GM21423 (cell line): ENCODE measurements around the gene CBFB.
"Not testable (repeated sequence)": the region's sequence is repeated elsewhere in the genome, so short reads cannot be mapped to it uniquely, and the experiment has no call there.

ENCODE experiments used
- ATAC-seq: cut with Tn5 transposase; IDR thresholded peaks from one replicate; pipeline ENCODE4 v1.9.1; 2021; ENCODE audit warnings: mild to moderate bottlenecking, moderate library complexity; ENCODE audit not compliant: unreplicated experiment

The CBFB gene

DNA sequence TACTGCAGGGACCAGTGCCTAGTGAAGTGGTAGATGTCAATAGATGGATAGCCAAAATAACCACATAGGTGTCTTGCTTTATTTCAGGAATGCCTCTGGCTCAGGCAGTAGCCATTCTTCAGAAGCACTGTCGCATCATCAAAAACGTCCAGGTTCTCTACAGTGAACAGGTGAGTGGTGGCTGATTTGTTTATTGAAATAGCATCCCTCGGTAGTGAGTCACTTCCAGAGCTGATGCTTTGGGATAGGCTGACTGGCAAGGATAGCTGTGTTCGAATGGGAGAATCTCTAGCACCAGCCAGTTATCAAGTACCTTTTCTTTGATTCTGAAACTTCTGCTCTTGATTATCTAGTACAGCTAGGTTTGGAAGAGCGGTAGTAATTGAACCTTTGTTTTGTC, 91.1 kb downstream of the CBFB start:
- ATAC-seq: no peak

- not testable (repeated sequence) for ATAC-seq
Observed at GRCh38 chr16:67122799-67123198, 93.8 kb downstream of the CBFB start.

DNA sequence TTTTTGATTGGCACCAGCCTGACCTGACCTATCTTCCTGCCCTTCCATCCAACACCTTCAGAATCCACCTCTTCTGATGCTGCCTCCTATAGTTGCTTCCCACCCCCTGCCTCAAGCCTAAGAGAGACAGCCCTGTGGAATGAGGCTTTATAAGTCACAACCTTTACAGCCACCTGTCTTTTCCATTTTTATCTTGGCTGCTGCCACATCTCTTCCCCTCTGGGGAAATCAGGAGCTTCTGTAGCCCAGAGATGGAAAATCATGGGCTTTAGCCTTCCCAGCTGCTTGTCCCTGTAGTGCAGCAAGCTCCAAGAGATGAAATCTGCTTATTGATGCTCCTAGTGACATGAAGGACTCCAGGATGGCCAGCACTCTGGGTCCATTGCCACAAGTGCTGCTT, 99.5 kb downstream of the CBFB start:
- no peak for ATAC-seq

GRCh38 chr16:67128887-67129286, 99.9 kb downstream of the CBFB start:
- ATAC-seq: no peak

DNA sequence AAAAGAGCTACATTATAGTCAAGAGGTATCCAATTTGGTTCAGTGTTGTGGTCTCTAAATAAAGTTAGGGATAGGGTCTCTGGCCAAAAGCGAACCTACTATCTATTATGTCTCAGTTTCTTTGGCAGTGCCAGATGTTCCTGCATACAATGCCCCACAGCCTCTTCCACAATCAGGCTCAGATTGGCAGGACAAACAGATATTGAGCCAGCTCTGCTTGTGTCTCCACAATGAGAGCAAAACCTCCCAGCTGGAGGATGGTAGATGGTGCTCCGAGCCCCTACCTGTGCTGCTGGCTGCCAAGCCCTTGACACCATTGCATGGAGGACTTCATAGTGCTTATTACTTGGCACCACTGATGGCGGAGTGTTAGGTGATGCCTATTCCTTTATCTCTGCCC, 100.5 kb downstream of the CBFB start:
- ATAC-seq: no peak

DNA sequence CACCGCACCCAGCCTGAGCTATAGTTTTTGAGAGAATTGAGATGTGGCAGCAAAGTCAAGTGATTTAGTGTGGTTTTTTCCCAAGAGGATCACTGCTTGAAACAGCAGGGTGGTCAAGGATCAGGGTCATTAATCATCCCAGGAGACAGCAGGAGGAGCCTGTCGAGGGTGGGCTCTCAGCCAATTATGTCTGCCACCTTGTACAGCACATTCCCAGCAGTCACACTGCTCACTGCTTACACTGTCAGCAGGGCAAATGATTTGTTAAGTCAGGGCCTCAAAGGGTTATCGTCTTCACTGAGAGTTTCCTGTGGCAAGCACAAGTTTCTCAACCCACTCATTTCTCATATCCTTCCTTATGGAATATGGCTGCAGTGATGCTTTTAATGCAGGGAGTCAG, 108.7 kb downstream of the CBFB start:
- ATAC-seq: no peak

GRCh38 chr16:67141391-67141790, 112.4 kb downstream of the CBFB start:
- no peak for ATAC-seq

DNA sequence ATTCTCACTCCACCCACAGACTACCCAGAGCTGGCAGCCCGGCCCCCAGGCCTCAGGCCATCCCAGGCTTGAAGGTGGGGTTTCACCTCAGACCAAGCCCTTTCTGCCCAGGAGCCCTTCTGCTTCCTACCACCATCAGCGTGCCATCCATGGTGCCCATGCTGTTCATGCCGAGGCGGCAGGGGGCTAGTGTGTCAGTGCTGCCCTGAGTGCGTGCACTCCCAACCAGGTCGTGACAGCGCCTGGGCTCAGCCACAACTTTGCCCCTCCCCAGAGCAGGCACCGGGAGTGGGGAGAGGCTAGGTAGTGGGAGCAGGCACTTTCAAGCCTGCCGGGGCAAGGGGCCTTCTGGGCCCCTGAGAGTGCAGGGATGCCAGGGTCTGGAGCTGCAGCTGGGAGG, 113.4 kb downstream of the CBFB start:
- ATAC-seq: no peak

DNA sequence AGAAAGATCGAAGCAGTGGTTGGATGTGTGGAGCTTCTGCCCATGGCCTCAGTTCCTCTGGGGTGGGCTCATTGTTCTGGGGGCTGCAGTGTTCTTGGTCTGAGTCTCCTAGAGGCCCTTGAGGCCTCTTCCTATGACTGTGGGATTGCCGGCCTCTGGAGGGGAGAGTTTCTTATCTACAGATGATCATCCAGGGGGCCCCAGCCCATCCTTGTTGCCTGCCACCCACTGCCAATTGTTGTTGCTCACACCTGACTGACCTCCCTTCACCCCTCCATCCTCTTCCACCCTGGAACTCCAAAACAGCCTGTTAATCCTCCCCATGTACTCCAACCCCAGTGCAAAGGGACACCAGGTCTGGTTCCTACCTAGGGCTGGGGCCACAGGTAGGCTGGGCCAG, 116.0 kb downstream of the CBFB start:
- ATAC-seq: no peak

GRCh38 chr16:67145746-67146145, 116.8 kb downstream of the CBFB start:
- no peak for ATAC-seq

DNA sequence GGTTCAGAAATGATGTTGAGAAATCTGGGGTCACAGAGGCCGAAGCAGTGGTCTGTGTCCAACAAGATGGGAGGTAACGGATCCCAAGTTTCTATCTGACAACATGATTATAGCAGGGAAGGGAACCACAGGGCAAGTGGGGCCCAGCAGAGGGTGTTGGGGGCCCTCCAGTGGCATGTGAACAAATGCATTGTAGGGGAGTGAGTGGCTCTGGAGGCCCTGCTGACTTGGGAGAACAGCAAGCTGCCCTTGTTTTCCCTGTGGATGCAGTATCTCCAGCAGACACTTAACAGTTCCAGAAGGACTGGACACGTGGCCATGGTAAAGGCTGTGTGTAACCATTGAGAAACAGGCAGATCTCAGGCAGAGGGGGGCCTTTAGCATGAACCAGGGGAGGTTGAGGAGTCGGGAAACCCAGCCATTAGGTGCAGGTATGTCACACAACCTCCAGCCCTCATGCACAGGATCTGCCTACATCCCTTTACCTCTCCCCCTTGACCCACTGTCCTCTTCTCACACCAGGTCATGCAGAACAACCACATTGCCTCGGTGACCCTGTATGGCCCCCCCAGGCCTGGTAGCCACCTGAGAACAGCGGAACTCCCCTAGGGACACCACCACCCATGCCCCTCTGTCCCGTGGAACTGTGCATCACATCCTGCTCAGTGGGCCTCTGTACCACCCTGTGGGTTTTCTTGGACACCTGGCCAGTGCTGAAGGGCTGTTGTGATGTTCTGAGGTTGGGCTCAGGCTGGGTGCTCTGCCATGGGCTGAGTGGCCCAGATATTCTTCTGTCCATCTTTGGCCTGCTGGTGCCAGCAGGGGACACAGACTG, 117.8 kb downstream of the CBFB start:
- ATAC-seq: no peak

DNA sequence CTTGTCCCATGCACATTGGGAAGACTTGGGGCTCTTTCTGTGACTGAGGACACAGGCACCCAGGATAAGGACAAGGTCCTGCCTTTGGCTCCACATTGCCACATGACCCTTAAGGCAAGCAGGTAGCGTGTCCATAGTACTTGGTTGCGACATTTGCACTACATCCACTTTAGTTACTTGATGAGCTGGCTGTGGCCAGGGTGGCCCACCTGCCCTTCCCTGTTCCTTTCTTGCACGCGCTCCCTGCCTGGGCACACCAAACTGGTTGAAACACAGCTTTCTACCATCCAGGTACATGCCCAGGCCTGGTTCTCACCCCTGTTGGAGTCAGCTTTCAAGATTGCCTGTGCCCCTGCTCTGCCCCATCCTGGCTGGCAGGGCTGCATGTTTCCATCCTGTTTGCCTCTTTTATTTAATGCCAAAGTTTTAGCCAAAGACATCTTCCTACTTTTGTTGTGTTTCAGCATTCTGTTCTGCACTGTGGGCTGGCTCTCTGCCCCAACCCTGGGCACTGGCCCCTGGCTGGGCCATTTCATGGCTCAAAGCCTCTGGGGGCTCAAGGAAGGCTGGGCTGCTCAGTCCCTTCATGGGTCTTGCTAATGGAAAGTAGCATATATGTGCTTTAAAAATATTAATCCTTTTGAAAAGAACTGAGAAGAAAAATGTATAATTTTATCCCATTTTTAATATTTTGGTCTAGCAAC, 118.6 kb downstream of the CBFB start:
- ATAC-seq: no peak

GRCh38 chr16:67148221-67148620, 119.3 kb downstream of the CBFB start:
- ATAC-seq: no peak

DNA sequence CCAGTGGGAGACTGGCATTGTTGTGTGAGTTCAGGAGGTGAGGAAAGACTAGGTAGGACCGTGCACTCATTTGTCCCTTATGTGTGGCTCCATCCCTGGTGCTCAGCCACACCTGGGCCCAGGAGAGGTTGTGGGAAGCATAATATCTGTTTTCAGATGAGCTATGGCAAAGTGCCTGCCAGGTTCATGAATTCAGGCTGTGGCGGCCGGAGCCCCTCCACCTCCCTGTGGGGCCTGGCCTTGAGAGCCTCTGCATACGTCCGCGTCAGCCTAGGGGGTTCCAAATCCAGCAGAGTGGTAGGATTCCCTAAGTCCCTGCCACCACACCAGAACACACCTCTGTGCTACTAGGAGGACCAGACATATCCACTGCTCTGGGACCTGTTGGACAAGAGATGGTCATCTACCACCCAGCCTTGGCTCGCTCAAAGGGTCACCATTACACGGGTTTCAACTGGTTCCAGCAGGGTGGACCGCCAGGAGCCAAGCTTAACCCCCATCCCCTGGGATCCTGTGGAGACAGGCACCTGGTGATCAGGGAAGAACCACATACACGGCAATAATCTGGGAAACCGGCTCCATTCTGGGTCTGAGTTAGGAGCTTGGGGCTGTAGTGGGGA, 119.8 kb downstream of the CBFB start:
- ATAC-seq: no peak

DNA sequence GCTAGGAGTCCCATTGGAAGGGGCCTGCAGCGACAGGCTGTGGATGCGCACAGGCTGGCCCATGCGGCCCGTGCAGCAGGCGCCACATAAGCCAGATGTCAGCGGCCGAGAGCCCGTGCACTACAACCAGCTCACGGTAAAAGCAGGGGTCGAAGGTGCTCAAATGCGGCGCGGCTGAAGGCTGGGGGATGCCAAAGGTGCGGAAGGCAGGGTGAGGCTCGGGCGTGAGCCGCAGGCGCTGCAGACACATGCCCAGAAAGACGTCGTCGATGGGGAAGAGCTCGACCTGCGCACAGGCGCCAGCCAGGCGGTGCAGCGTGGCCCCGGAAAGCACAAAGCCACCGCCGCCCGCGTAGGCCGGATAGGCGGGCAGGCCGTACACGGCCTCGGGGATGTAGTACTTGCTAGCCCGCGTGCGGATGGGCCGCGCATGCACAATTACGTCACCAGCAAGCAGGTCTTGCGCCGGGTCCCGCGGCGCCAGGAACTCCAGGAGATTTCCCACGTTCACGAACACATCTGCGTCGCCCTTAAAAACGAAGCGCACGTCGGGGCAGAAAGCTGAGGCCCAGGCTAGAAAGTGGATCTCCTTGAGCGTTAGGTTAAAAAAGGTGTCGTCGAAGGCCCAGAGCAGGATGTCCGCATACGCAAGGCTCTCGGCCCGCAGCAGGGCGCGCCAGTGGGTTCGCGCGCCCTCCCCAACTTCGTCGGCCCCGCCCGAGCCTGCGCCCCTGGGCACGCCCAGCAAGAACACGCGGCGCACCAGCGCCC, 120.5 kb downstream of the CBFB start:
- no peak for ATAC-seq

DNA sequence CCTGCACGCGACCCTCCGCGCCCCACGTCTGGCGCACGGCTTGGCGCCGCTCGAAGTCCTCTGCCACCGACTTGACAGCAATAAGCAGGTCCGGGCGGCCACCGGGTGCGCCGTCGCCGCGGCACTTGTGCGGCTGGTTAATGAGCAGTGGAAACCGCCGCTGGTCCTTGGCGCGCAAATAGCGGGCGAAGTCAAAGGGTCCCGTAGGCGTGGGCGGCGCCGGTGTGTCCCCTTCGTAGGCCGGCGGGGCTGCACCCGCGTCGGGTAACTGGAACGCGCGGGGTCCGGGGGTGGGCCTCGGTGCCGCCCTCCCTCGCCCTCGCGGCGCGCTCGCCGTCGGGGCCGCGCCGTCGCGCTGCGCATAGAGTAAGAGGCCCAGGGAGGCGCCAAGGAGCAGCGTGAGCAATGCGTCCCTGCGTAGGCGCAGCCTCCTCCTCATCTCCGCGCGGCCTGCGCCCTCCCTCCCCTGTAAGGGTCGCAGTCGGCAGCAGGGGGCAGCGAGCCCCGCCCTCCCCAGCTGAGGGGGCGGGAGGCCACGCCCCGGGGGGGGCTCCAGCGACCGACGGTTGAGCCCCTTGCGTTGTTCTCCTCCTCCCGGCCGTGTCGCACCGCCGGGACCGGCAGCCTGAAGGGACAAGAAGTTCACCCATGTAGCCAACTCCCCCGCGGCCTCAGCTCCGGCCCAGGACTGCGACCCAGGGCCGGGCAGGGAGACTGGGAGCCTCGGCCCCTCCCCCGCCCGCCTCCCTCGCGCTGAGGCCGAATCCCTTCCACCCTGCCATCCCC, 121.3 kb downstream of the CBFB start:
- peak; percentile 28 for ATAC-seq
